GM23248 (cell line): ENCODE measurements around the gene TAPBPL.

Experiments
- EZH2 ChIP-seq: fragments of 200-600 bp; sonication (generic); IDR thresholded peaks from 2 replicates; pipeline ENCODE4 v1.6.1; 2018; ENCODE audit warnings: antibody characterized with exemption, mild to moderate bottlenecking; ENCODE audit not compliant: insufficient read depth, poor library complexity, severe bottlenecking
- EZH2phosphoT487 ChIP-seq: fragments of 200-600 bp; sonication (generic); IDR thresholded peaks from 2 replicates; pipeline ENCODE4 v1.6.1; 2018; ENCODE audit warnings: antibody characterized with exemption, moderate library complexity, mild to moderate bottlenecking, low read depth; ENCODE audit not compliant: insufficient read depth

DNA sequence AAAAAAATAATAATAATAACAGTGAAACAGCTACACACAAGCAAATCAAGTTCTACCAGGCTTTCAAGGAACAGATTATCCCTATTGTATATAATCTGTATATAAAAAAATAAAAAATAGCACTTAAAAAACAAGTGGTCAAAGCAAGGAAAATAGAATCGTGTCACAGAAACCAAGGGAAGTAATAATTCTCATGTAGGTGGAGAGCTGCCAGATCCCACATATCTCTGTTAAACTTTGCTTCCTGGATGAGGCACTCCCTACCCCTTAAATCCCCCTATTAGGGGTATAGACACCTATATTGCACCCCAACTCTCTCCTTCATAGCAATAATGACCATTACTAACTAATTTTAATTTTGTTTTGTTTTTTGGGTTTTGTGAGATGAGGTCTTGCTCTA is 11.5 kb upstream of the TAPBPL start:
- TF ChIP-seq EZH2phosphoT487 (no peak), EZH2 (no peak)
